ENCODE data around the gene ZNRF3.
A peak's percentile ranks its signal among the peaks of the same experiment; 100 is the strongest.
"Not testable (repeated sequence)": the region's sequence is repeated elsewhere in the genome, so short reads cannot be mapped to it uniquely, and the experiment has no call there.

The ZNRF3 gene

GRCh38 chr22:28937206-28938025 lies 54.0 kb downstream of the ZNRF3 start:
- H3K4me3 ChIP-seq (ENCODE audit: low read length) = no peak overlapping the region
- no peak overlapping the region for H3K27ac ChIP-seq (ENCODE audit: low read length)
- no peaks in the 10 kb centered on the region for H3K36me3 ChIP-seq (ENCODE audit: control insufficient read depth, low read depth, low read length)
- H3K27me3 ChIP-seq (ENCODE audit: control insufficient read depth, insufficient read depth, low read length) = no peaks in the 10 kb centered on the region
- no peak overlapping the region for H3K9ac ChIP-seq (ENCODE audit: low read length)
- peaks cover 26% of the 10 kb centered on the region for H3K4me1 ChIP-seq (ENCODE audit: control insufficient read depth, low read depth, low read length)
- H3K9me3 ChIP-seq (ENCODE audit: control insufficient read depth, low read depth, low read length) = no peaks in the 10 kb centered on the region

GRCh38 chr22:28938286-28938833 lies 55.0 kb downstream of the ZNRF3 start:
- H3K9ac ChIP-seq (ENCODE audit: low read length) = no peak overlapping the region
- H3K9me3 ChIP-seq (ENCODE audit: control insufficient read depth, low read depth, low read length) = no peaks in the 10 kb centered on the region
- no peak overlapping the region for H3K27ac ChIP-seq (ENCODE audit: low read length)
- no peak overlapping the region for H3K4me3 ChIP-seq (ENCODE audit: low read length)
- H3K36me3 ChIP-seq (ENCODE audit: control insufficient read depth, low read depth, low read length) = no peaks in the 10 kb centered on the region
- H3K27me3 ChIP-seq (ENCODE audit: control insufficient read depth, insufficient read depth, low read length) = no peaks in the 10 kb centered on the region
- peaks cover 36% of the 10 kb centered on the region for H3K4me1 ChIP-seq (ENCODE audit: control insufficient read depth, low read depth, low read length)

- H3K4me3 ChIP-seq (ENCODE audit: low read length) = no peak overlapping the region
- H3K27ac ChIP-seq (ENCODE audit: low read length) = no peak overlapping the region
- H3K36me3 ChIP-seq (ENCODE audit: control insufficient read depth, low read depth, low read length) = no peaks in the 10 kb centered on the region
- H3K27me3 ChIP-seq (ENCODE audit: control insufficient read depth, insufficient read depth, low read length) = no peaks in the 10 kb centered on the region
- peaks cover 37% of the 10 kb centered on the region for H3K4me1 ChIP-seq (ENCODE audit: control insufficient read depth, low read depth, low read length)
- H3K9me3 ChIP-seq (ENCODE audit: control insufficient read depth, low read depth, low read length) = no peaks in the 10 kb centered on the region
- H3K9ac ChIP-seq (ENCODE audit: low read length) = peak overlapping the region; percentile 4
Observed at GRCh38 chr22:28939394-28939793, 56.0 kb downstream of the ZNRF3 start.

- Histone ChIP-seq H3K4me1 (ENCODE audit: control insufficient read depth, low read depth, low read length) (peaks cover 37% of the 10 kb centered on the region), H3K27me3 (ENCODE audit: control insufficient read depth, insufficient read depth, low read length) (no peaks in the 10 kb centered on the region), H3K36me3 (ENCODE audit: control insufficient read depth, low read depth, low read length) (no peaks in the 10 kb centered on the region), H3K9ac (ENCODE audit: low read length) (peak overlapping the region; percentile 4), H3K9me3 (ENCODE audit: control insufficient read depth, low read depth, low read length) (no peaks in the 10 kb centered on the region), H3K27ac (ENCODE audit: low read length) (peak overlapping the region; percentile 44), H3K4me3 (ENCODE audit: low read length) (no peak overlapping the region)
Observed at GRCh38 chr22:28939932-28940331, 56.6 kb downstream of the ZNRF3 start.

- no peak overlapping the region for H3K9ac ChIP-seq (ENCODE audit: low read length)
- no peaks in the 10 kb centered on the region for H3K9me3 ChIP-seq (ENCODE audit: control insufficient read depth, low read depth, low read length)
- H3K27ac ChIP-seq (ENCODE audit: low read length) = peak overlapping the region; percentile 44
Observed at GRCh38 chr22:28940441-28940840, 57.1 kb downstream of the ZNRF3 start.

GRCh38 chr22:28942333-28942732 lies 59.0 kb downstream of the ZNRF3 start:
- no peak overlapping the region for H3K27ac ChIP-seq (ENCODE audit: low read length)
- H3K4me1 ChIP-seq (ENCODE audit: control insufficient read depth, low read depth, low read length) = peaks cover 37% of the 10 kb centered on the region

More at GRCh38 chr22:28940441-28940840, 57.1 kb downstream of the ZNRF3 start:
- no peak overlapping the region for H3K4me3 ChIP-seq (ENCODE audit: low read length)
- no peaks in the 10 kb centered on the region for H3K27me3 ChIP-seq (ENCODE audit: control insufficient read depth, insufficient read depth, low read length)
- no peaks in the 10 kb centered on the region for H3K36me3 ChIP-seq (ENCODE audit: control insufficient read depth, low read depth, low read length)
- peaks cover 37% of the 10 kb centered on the region for H3K4me1 ChIP-seq (ENCODE audit: control insufficient read depth, low read depth, low read length)

GRCh38 chr22:28942801-28943500 lies 59.6 kb downstream of the ZNRF3 start:
- H3K4me1 ChIP-seq (ENCODE audit: control insufficient read depth, low read depth, low read length) = peaks cover 37% of the 10 kb centered on the region
- no peaks in the 10 kb centered on the region for H3K27me3 ChIP-seq (ENCODE audit: control insufficient read depth, insufficient read depth, low read length)
- no peaks in the 10 kb centered on the region for H3K36me3 ChIP-seq (ENCODE audit: control insufficient read depth, low read depth, low read length)
- no peak overlapping the region for H3K4me3 ChIP-seq (ENCODE audit: low read length)
- H3K9me3 ChIP-seq (ENCODE audit: control insufficient read depth, low read depth, low read length) = no peaks in the 10 kb centered on the region
- H3K9ac ChIP-seq (ENCODE audit: low read length) = no peak overlapping the region
- H3K27ac ChIP-seq (ENCODE audit: low read length) = no peak overlapping the region

More at GRCh38 chr22:28942333-28942732, 59.0 kb downstream of the ZNRF3 start:
- Histone ChIP-seq H3K9me3 (ENCODE audit: control insufficient read depth, low read depth, low read length) (no peaks in the 10 kb centered on the region), H3K36me3 (ENCODE audit: control insufficient read depth, low read depth, low read length) (no peaks in the 10 kb centered on the region), H3K4me3 (ENCODE audit: low read length) (no peak overlapping the region), H3K9ac (ENCODE audit: low read length) (no peak overlapping the region), H3K27me3 (ENCODE audit: control insufficient read depth, insufficient read depth, low read length) (no peaks in the 10 kb centered on the region)

GRCh38 chr22:28943501-28943879 lies 60.1 kb downstream of the ZNRF3 start:
- H3K9ac ChIP-seq (ENCODE audit: low read length) = no peak overlapping the region
- H3K4me1 ChIP-seq (ENCODE audit: control insufficient read depth, low read depth, low read length) = peaks cover 37% of the 10 kb centered on the region
- no peaks in the 10 kb centered on the region for H3K27me3 ChIP-seq (ENCODE audit: control insufficient read depth, insufficient read depth, low read length)
- H3K36me3 ChIP-seq (ENCODE audit: control insufficient read depth, low read depth, low read length) = no peaks in the 10 kb centered on the region
- no peak overlapping the region for H3K4me3 ChIP-seq (ENCODE audit: low read length)
- no peaks in the 10 kb centered on the region for H3K9me3 ChIP-seq (ENCODE audit: control insufficient read depth, low read depth, low read length)
- H3K27ac ChIP-seq (ENCODE audit: low read length) = no peak overlapping the region

- Histone ChIP-seq H3K9ac (ENCODE audit: low read length) (no peak overlapping the region), H3K9me3 (ENCODE audit: control insufficient read depth, low read depth, low read length) (no peaks in the 10 kb centered on the region), H3K4me1 (ENCODE audit: control insufficient read depth, low read depth, low read length) (peaks cover 31% of the 10 kb centered on the region), H3K36me3 (ENCODE audit: control insufficient read depth, low read depth, low read length) (no peaks in the 10 kb centered on the region), H3K27me3 (ENCODE audit: control insufficient read depth, insufficient read depth, low read length) (no peaks in the 10 kb centered on the region), H3K4me3 (ENCODE audit: low read length) (no peak overlapping the region), H3K27ac (ENCODE audit: low read length) (no peak overlapping the region)
Observed at GRCh38 chr22:28947125-28947524, 63.8 kb downstream of the ZNRF3 start.

- Histone ChIP-seq H3K9me3 (ENCODE audit: control insufficient read depth, low read depth, low read length) (no peaks in the 10 kb centered on the region), H3K9ac (ENCODE audit: low read length) (no peak overlapping the region), H3K4me1 (ENCODE audit: control insufficient read depth, low read depth, low read length) (peaks cover 31% of the 10 kb centered on the region)
Observed at GRCh38 chr22:28948424-28948823, 65.1 kb downstream of the ZNRF3 start.

GRCh38 chr22:28948860-28949551 lies 65.6 kb downstream of the ZNRF3 start:
- not testable (repeated sequence) for H3K9ac ChIP-seq (ENCODE audit: low read length)

More at GRCh38 chr22:28948424-28948823, 65.1 kb downstream of the ZNRF3 start:
- H3K27me3 ChIP-seq (ENCODE audit: control insufficient read depth, insufficient read depth, low read length) = no peaks in the 10 kb centered on the region
- H3K36me3 ChIP-seq (ENCODE audit: control insufficient read depth, low read depth, low read length) = no peaks in the 10 kb centered on the region
- H3K4me3 ChIP-seq (ENCODE audit: low read length) = no peak overlapping the region
- no peak overlapping the region for H3K27ac ChIP-seq (ENCODE audit: low read length)

More at GRCh38 chr22:28948860-28949551, 65.6 kb downstream of the ZNRF3 start:
- H3K27me3 ChIP-seq (ENCODE audit: control insufficient read depth, insufficient read depth, low read length); H3K9me3 ChIP-seq (ENCODE audit: control insufficient read depth, low read depth, low read length); H3K27ac ChIP-seq (ENCODE audit: low read length); H3K36me3 ChIP-seq (ENCODE audit: control insufficient read depth, low read depth, low read length); H3K4me3 ChIP-seq (ENCODE audit: low read length): not testable (repeated sequence)
- peaks cover 26% of the 10 kb centered on the region for H3K4me1 ChIP-seq (ENCODE audit: control insufficient read depth, low read depth, low read length)

Measured in iPS-18a (cell line).